ENCODE data around the gene MCU. TPM values are rescaled to one million over a fixed set of nuclear protein-coding genes. Genes with fewer than 3 reads are reported as not detected.
A peak's percentile ranks its signal among the peaks of the same experiment; 100 is the strongest.
"Not testable (repeated sequence)": the region's sequence is repeated elsewhere in the genome, so short reads cannot be mapped to it uniquely, and the experiment has no call there.

Gene MCU
- total RNA-seq, 1 donor from 2014 or later = 31.8 TPM

DNA sequence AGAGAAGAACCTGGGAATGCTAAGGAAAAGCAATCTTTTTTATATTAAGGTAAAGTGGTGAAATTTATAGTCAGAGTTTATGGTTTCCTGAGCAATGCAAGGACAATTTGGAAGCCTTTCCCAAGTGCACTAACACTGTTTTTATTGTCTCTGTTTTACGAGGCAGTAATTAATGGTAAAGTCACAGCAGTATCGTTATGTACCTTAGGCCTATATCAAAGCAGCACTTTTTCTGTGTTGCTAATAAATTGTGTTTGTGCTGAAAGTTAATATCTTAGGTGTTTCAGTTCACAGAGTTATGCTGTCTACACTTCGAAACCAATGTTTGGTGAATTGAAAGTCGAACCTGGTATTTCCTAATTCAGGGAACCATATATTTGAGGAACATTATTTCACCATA is 220.8 kb downstream of the MCU start:
- no peak overlapping the region for H3K27ac Mint-ChIP-seq (ENCODE audit: unreplicated experiment)
- peaks cover 6% of the 10 kb centered on the region for H3K9me3 Mint-ChIP-seq (ENCODE audit: unreplicated experiment)
- peaks cover 4% of the 10 kb centered on the region for H3K4me1 Mint-ChIP-seq (ENCODE audit: low read depth, unreplicated experiment)
- H3K4me3 ChIP-seq (ENCODE audit: insufficient read depth, low read depth, low read length) = no peak overlapping the region
- FAIRE-seq = no peak
- no peak overlapping the region for H3K9ac ChIP-seq (ENCODE audit: low read length)
- H3K4me2 ChIP-seq (ENCODE audit: low read length) = no peak overlapping the region
- no peak overlapping the region for H2AFZ ChIP-seq (ENCODE audit: low read depth, low read length)
- no peaks in the 10 kb centered on the region for H3K36me3 ChIP-seq (ENCODE audit: insufficient read depth, low read length)
- H3K79me2 ChIP-seq (ENCODE audit: insufficient read depth, low read length) = no peaks in the 10 kb centered on the region
- no peaks in the 10 kb centered on the region for H3K9me3 ChIP-seq (ENCODE audit: insufficient read depth, low read depth, low read length)
- H3K27me3 ChIP-seq (ENCODE audit: insufficient read depth, low read length) = no peaks in the 10 kb centered on the region
- no peaks in the 10 kb centered on the region for H4K20me1 ChIP-seq (ENCODE audit: insufficient read depth, low read length)
- no peak overlapping the region for H3K27ac ChIP-seq (ENCODE audit: low read depth, low read length)
- peaks cover 7% of the 10 kb centered on the region for H3K36me3 Mint-ChIP-seq (ENCODE audit: low read depth, unreplicated experiment)
- no peaks in the 10 kb centered on the region for H3K4me1 ChIP-seq (ENCODE audit: insufficient read depth, low read length)
- no peak for DNase-seq (ENCODE audit: low read depth)
- H3K4me3 Mint-ChIP-seq (ENCODE audit: unreplicated experiment) = no peak overlapping the region
- TF ChIP-seq, protein P1, sequence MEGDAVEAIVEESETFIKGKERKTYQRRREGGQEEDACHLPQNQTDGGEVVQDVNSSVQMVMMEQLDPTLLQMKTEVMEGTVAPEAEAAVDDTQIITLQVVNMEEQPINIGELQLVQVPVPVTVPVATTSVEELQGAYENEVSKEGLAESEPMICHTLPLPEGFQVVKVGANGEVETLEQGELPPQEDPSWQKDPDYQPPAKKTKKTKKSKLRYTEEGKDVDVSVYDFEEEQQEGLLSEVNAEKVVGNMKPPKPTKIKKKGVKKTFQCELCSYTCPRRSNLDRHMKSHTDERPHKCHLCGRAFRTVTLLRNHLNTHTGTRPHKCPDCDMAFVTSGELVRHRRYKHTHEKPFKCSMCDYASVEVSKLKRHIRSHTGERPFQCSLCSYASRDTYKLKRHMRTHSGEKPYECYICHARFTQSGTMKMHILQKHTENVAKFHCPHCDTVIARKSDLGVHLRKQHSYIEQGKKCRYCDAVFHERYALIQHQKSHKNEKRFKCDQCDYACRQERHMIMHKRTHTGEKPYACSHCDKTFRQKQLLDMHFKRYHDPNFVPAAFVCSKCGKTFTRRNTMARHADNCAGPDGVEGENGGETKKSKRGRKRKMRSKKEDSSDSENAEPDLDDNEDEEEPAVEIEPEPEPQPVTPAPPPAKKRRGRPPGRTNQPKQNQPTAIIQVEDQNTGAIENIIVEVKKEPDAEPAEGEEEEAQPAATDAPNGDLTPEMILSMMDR (IDR thresholded peaks at IDR 0.05; ENCODE audit: insufficient read depth, low read depth, low read length) = no peak
- no peak for TF ChIP-seq EZH2 (IDR thresholded peaks at IDR 0.05; ENCODE audit: insufficient read depth, low read length)
- H3K27me3 Mint-ChIP-seq (ENCODE audit: low read depth, unreplicated experiment) = no peaks in the 10 kb centered on the region

DNA sequence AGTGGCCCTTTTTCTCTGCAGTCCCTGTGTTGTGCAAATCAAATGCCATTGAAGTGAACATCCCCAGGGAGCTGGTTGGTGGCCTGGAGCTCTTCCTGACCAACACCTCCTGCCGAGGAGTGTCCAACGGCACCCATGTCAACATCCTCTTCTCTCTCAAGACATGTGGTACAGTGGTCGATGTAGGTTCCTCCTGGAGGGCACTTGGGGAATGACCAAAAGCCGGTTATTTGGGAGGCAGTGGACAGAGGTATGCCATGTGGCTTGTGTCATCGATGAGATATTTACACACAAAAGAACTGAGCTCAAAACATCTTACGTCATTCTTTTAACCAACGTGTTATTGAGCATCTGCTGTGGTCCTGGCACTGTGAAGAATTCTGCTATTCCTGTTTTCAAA is 221.3 kb downstream of the MCU start:
- Histone ChIP-seq H3K4me2 (ENCODE audit: low read length) (no peak overlapping the region), H3K9ac (ENCODE audit: low read length) (no peak overlapping the region), H3K27me3 (ENCODE audit: insufficient read depth, low read length) (no peaks in the 10 kb centered on the region), H3K4me3 (ENCODE audit: insufficient read depth, low read depth, low read length) (no peak overlapping the region), H3K79me2 (ENCODE audit: insufficient read depth, low read length) (no peaks in the 10 kb centered on the region), H4K20me1 (ENCODE audit: insufficient read depth, low read length) (no peaks in the 10 kb centered on the region), H3K36me3 (ENCODE audit: insufficient read depth, low read length) (no peaks in the 10 kb centered on the region), H3K4me1 (ENCODE audit: insufficient read depth, low read length) (no peaks in the 10 kb centered on the region), H3K27ac (ENCODE audit: low read depth, low read length) (no peak overlapping the region), H3K9me3 (ENCODE audit: insufficient read depth, low read depth, low read length) (no peaks in the 10 kb centered on the region), H2AFZ (ENCODE audit: low read depth, low read length) (no peak overlapping the region)
- Mint-ChIP-seq H3K4me3 (ENCODE audit: unreplicated experiment) (no peak overlapping the region), H3K27me3 (ENCODE audit: low read depth, unreplicated experiment) (no peaks in the 10 kb centered on the region), H3K9me3 (ENCODE audit: unreplicated experiment) (peaks cover 8% of the 10 kb centered on the region), H3K36me3 (ENCODE audit: low read depth, unreplicated experiment) (peaks cover 7% of the 10 kb centered on the region), H3K27ac (ENCODE audit: unreplicated experiment) (no peak overlapping the region), H3K4me1 (ENCODE audit: low read depth, unreplicated experiment) (peaks cover 4% of the 10 kb centered on the region)
- FAIRE-seq (no peak), DNase-seq (ENCODE audit: low read depth) (no peak)
- no peak for TF ChIP-seq EZH2 (IDR thresholded peaks at IDR 0.05; ENCODE audit: insufficient read depth, low read length)
- TF ChIP-seq, protein P1 (IDR thresholded peaks at IDR 0.05; ENCODE audit: insufficient read depth, low read depth, low read length) = no peak

DNA sequence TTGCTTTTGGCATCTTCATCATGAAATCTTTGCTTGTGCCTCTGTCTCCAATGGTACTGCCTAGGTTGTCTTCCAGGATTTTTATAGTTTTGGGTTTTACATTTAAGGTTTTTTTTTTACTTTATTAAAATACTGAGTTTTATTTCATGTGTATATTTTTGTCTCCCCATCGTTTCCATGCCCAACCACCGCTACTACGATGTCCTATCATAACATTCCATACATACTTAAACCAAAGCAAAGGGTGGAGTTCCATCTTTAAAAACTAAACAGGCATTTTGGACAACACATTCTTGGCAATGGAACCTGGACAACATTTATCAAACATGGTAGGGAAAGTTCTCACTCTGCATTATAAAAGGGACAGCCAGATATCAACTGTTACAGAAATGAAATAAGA is 225.3 kb downstream of the MCU start:
- H3K9me3 ChIP-seq (ENCODE audit: insufficient read depth, low read depth, low read length); H3K36me3 ChIP-seq (ENCODE audit: insufficient read depth, low read length); H3K27ac ChIP-seq (ENCODE audit: low read depth, low read length); H3K27ac Mint-ChIP-seq (ENCODE audit: unreplicated experiment); H2AFZ ChIP-seq (ENCODE audit: low read depth, low read length); H3K4me1 ChIP-seq (ENCODE audit: insufficient read depth, low read length); H3K27me3 Mint-ChIP-seq (ENCODE audit: low read depth, unreplicated experiment); H3K4me3 Mint-ChIP-seq (ENCODE audit: unreplicated experiment); H3K9ac ChIP-seq (ENCODE audit: low read length); H3K4me3 ChIP-seq (ENCODE audit: insufficient read depth, low read depth, low read length); H4K20me1 ChIP-seq (ENCODE audit: insufficient read depth, low read length); H3K27me3 ChIP-seq (ENCODE audit: insufficient read depth, low read length); FAIRE-seq; H3K79me2 ChIP-seq (ENCODE audit: insufficient read depth, low read length); H3K4me1 Mint-ChIP-seq (ENCODE audit: low read depth, unreplicated experiment); H3K4me2 ChIP-seq (ENCODE audit: low read length): not testable (repeated sequence)
- peak; percentile 22 for DNase-seq (ENCODE audit: low read depth)
- peaks cover 26% of the 10 kb centered on the region for H3K9me3 Mint-ChIP-seq (ENCODE audit: unreplicated experiment)
- peaks cover 12% of the 10 kb centered on the region for H3K36me3 Mint-ChIP-seq (ENCODE audit: low read depth, unreplicated experiment)

DNA sequence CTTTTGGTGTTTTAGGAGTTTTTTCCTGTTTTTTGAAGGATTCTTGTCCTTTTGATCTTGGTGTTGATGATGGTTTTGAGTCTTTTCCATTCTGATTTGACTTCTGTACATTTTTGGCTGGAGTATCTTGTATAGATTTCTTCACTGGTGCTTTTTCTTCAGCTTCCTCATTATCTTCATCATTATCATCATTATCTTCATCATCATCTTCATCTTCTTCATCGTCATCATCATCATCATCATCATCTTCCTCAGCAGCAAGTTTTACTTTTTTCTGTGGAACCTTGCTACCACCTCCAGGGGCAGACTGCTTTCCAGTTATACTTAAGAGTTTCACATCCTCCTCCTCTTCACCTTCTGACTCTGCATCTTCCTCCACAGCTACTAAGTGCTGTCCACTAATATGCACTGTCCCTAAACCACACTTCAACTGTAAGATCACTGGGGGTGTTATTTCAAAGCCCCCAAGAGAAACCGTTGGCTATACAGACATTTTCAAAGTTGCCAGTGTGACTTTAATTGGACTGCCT is 225.9 kb downstream of the MCU start:
- H3K4me1 ChIP-seq (ENCODE audit: insufficient read depth, low read length); FAIRE-seq; H3K79me2 ChIP-seq (ENCODE audit: insufficient read depth, low read length); H3K27me3 ChIP-seq (ENCODE audit: insufficient read depth, low read length); H2AFZ ChIP-seq (ENCODE audit: low read depth, low read length); H3K27ac Mint-ChIP-seq (ENCODE audit: unreplicated experiment); DNase-seq (ENCODE audit: low read depth); H3K36me3 ChIP-seq (ENCODE audit: insufficient read depth, low read length); H4K20me1 ChIP-seq (ENCODE audit: insufficient read depth, low read length); H3K27ac ChIP-seq (ENCODE audit: low read depth, low read length); H3K9ac ChIP-seq (ENCODE audit: low read length); H3K4me3 ChIP-seq (ENCODE audit: insufficient read depth, low read depth, low read length); H3K4me1 Mint-ChIP-seq (ENCODE audit: low read depth, unreplicated experiment); H3K27me3 Mint-ChIP-seq (ENCODE audit: low read depth, unreplicated experiment); H3K9me3 ChIP-seq (ENCODE audit: insufficient read depth, low read depth, low read length); H3K4me3 Mint-ChIP-seq (ENCODE audit: unreplicated experiment); H3K4me2 ChIP-seq (ENCODE audit: low read length): not testable (repeated sequence)
- Mint-ChIP-seq H3K9me3 (ENCODE audit: unreplicated experiment) (peaks cover 31% of the 10 kb centered on the region), H3K36me3 (ENCODE audit: low read depth, unreplicated experiment) (peaks cover 14% of the 10 kb centered on the region)
